Liver (tissue), 9 donors: ENCODE results near the gene EMILIN3. TPM values are rescaled to one million over a fixed set of nuclear protein-coding genes. Genes with fewer than 3 reads are reported as not detected.

Source experiments
- DNase-seq: peaks from one replicate; pipeline ENCODE4 v3.0.0-alpha.2; 2017; ENCODE audit warnings: low spot score
- H3K27ac ChIP-seq, 2 donors: one replicate each; pipeline ENCODE4 v1.7.0; 2013; ENCODE audit warnings: inconsistent platforms in 2 of 2, low read length in 2 of 2, control low read depth in 1 of 2, low read depth in 1 of 2, mild to moderate bottlenecking in 1 of 2
- H3K27me3 ChIP-seq, 4 donors: one replicate each; pipeline versions ENCODE4 v1.6.1 to v1.7.0; 2013; ENCODE audit warnings: low read length in 3 of 4, inconsistent platforms in 1 of 4, mild to moderate bottlenecking in 1 of 4, moderate library complexity in 1 of 4; ENCODE audit not compliant: control insufficient read depth in 4 of 4, insufficient read depth in 4 of 4
- H3K36me3 ChIP-seq, 4 donors: one replicate each; pipeline versions ENCODE4 v1.6.1 to v1.7.0; 2013; ENCODE audit warnings: low read length in 3 of 4, mild to moderate bottlenecking in 3 of 4, low read depth in 1 of 4, moderate library complexity in 1 of 4; ENCODE audit not compliant: control insufficient read depth in 4 of 4, insufficient read depth in 3 of 4
- H3K4me1 ChIP-seq, 4 donors: one replicate each; pipeline versions ENCODE4 v1.6.1 to v1.7.0; 2013; ENCODE audit warnings: low read length in 3 of 4, mild to moderate bottlenecking in 3 of 4, moderate library complexity in 1 of 4; ENCODE audit not compliant: control insufficient read depth in 4 of 4, insufficient read depth in 4 of 4
- H3K4me3 ChIP-seq, 3 donors: one replicate each; pipeline versions ENCODE4 v1.6.1 to v1.7.0; 2013; ENCODE audit warnings: low read length in 3 of 3, control low read depth in 1 of 3, low read depth in 1 of 3, mild to moderate bottlenecking in 1 of 3
- H3K9ac ChIP-seq, 2 donors: one replicate each; pipeline ENCODE4 v1.7.0; 2013; ENCODE audit warnings: low read length in 2 of 2, mild to moderate bottlenecking in 2 of 2, moderate library complexity in 2 of 2, control low read depth in 1 of 2, low read depth in 1 of 2
- H3K9me3 ChIP-seq, 4 donors: one replicate each; pipeline versions ENCODE4 v1.6.1 to v1.7.0; 2013; ENCODE audit warnings: low read length in 3 of 4; ENCODE audit not compliant: control insufficient read depth in 4 of 4
- CTCF ChIP-seq: fragments of 150-350 bp; IDR thresholded peaks from 2 replicates; pipeline ENCODE4 v1.5.1; 2017; ENCODE audit warnings: improper control_type of control experiment, low read depth, low read length; ENCODE audit not compliant: missing input control
- EGR1 ChIP-seq, 2 donors: IDR thresholded peaks; 2 replicates each; pipeline ENCODE4 v1.6.1; 2016 to 2018; ENCODE audit warnings: antibody characterized with exemption in 2 of 2, low read depth in 2 of 2
- FOXA1 ChIP-seq: IDR thresholded peaks from 2 replicates; pipeline ENCODE4 v1.6.1; 2016; ENCODE audit warnings: antibody characterized with exemption
- FOXA2 ChIP-seq: IDR thresholded peaks from 2 replicates; pipeline ENCODE4 v1.6.1; 2016; ENCODE audit warnings: antibody characterized with exemption
- GABPA ChIP-seq, 2 donors: IDR thresholded peaks in 1 of 2; conservative IDR thresholded peaks in 1 of 2; 2 replicates each; pipeline ENCODE4 v1.6.1; 2016; ENCODE audit warnings: antibody characterized with exemption in 2 of 2, mild to moderate bottlenecking in 1 of 2, moderate library complexity in 1 of 2
- HNF4A ChIP-seq, 2 donors: conservative IDR thresholded peaks; 2 replicates each; pipeline ENCODE4 v1.6.1; 2016; ENCODE audit warnings: antibody characterized with exemption in 2 of 2, mild to moderate bottlenecking in 2 of 2
- HNF4G ChIP-seq: IDR thresholded peaks from 2 replicates; pipeline ENCODE4 v1.6.1; 2016; ENCODE audit warnings: antibody characterized with exemption
- JUND ChIP-seq, 2 donors: IDR thresholded peaks; 2 replicates each; pipeline ENCODE4 v1.6.1; 2016; ENCODE audit warnings: antibody characterized with exemption in 2 of 2
- MAX ChIP-seq: IDR thresholded peaks from 2 replicates; pipeline ENCODE4 v1.6.1; 2016; ENCODE audit warnings: antibody characterized with exemption
- NR2F2 ChIP-seq: IDR thresholded peaks from 2 replicates; pipeline ENCODE4 v1.6.1; 2016; ENCODE audit warnings: antibody characterized with exemption
- RAD21 ChIP-seq, 2 donors: IDR thresholded peaks; 2 replicates each; pipeline ENCODE4 v1.6.1; 2016; ENCODE audit warnings: antibody characterized with exemption in 2 of 2, mild to moderate bottlenecking in 2 of 2
- REST ChIP-seq: IDR thresholded peaks from 2 replicates; pipeline ENCODE4 v1.6.1; 2016; ENCODE audit warnings: antibody characterized with exemption, mild to moderate bottlenecking
- RXRA ChIP-seq, 2 donors: IDR thresholded peaks; 2 replicates each; pipeline ENCODE4 v1.6.1; 2017 to 2018; ENCODE audit warnings: antibody characterized with exemption in 2 of 2, mild to moderate bottlenecking in 1 of 2
- SP1 ChIP-seq: IDR thresholded peaks from 2 replicates; pipeline ENCODE4 v1.6.1; 2018; ENCODE audit warnings: antibody characterized with exemption, mild to moderate bottlenecking
- TAF1 ChIP-seq: conservative IDR thresholded peaks from 2 replicates; pipeline ENCODE4 v1.6.1; 2016; ENCODE audit warnings: antibody characterized with exemption, mild to moderate bottlenecking
- YY1 ChIP-seq: IDR thresholded peaks from 2 replicates; pipeline ENCODE4 v1.6.1; 2016; ENCODE audit warnings: antibody characterized with exemption, mild to moderate bottlenecking
- ZBTB33 ChIP-seq: IDR thresholded peaks from 2 replicates; pipeline ENCODE4 v1.6.1; 2016; ENCODE audit warnings: antibody characterized with exemption
- WGBS: extraction: QIAGEN DNeasy Blood & Tissue Kit; methylation state at CpG from one replicate; pipeline ENCODE4 v1.1.7; 2013; 5-methylcytosine and 5-hydroxymethylcytosine counted together
- polyA plus RNA-seq, 2 donors: library from polyadenylated mRNA; stranded (reverse) in 1 of 2; unstranded in 1 of 2; fragments of 200-250 nt in 1 of 2; fragments of >200 nt in 1 of 2; fragmentation: Nextera tagmentation in 1 of 2; extraction: Ambion mirVana in 1 of 2; gene quantifications; one replicate each; pipeline versions ENCODE4 v1.2.1 to v1.2.3, GENCODE V29; 2013 to 2015
- total RNA-seq, 2 donors: library from RNA; depleted of rRNA; stranded (reverse); fragments of >200 nt; gene quantifications; one replicate each; pipeline ENCODE4 v1.2.3, GENCODE V29; 2014
- TF ChIP-seq, protein P1 (sequence below): IDR thresholded peaks from 2 replicates; pipeline ENCODE4 v1.6.1; 2016; ENCODE audit warnings: antibody characterized with exemption
- donor health status: healthy.
- donor health status: healthy.
- donor health status: healthy.
- donor health status: healthy.
- donor health status: healthy.

The EMILIN3 gene
- total and polyA plus RNA-seq, 4 donors: 0.05 to 0.79 (median 0.17) TPM; not detected in 1

GRCh38 chr20:41331731-41332130 lies 34.9 kb downstream of the EMILIN3 start:
- DNase-seq: no peak
- no peak for TF ChIP-seq TAF1
- TF ChIP-seq REST: no peak
- no peak for TF ChIP-seq SP1
- TF ChIP-seq ZBTB33: no peak
- no peak for TF ChIP-seq JUND (IDR thresholded peaks at IDR 0.05)
- TF ChIP-seq RAD21 (IDR thresholded peaks at IDR 0.05): no peak
- TF ChIP-seq NR2F2: no peak
- no peak for TF ChIP-seq MAX
- no peak for TF ChIP-seq HNF4G
- no peak for TF ChIP-seq RXRA (IDR thresholded peaks at IDR 0.05)
- no peak overlapping the region for H3K27ac ChIP-seq
- H3K27me3 ChIP-seq: no peaks in the 10 kb centered on the region
- 96% methylated on average over 4 of the region's 4 CpGs for WGBS
- H3K4me3 ChIP-seq: no peak overlapping the region
- no peak overlapping the region for H3K9ac ChIP-seq
- H3K36me3 ChIP-seq: no peaks in the 10 kb centered on the region
- H3K9me3 ChIP-seq: no peaks in the 10 kb centered on the region
- no peaks in the 10 kb centered on the region for H3K4me1 ChIP-seq

DNA sequence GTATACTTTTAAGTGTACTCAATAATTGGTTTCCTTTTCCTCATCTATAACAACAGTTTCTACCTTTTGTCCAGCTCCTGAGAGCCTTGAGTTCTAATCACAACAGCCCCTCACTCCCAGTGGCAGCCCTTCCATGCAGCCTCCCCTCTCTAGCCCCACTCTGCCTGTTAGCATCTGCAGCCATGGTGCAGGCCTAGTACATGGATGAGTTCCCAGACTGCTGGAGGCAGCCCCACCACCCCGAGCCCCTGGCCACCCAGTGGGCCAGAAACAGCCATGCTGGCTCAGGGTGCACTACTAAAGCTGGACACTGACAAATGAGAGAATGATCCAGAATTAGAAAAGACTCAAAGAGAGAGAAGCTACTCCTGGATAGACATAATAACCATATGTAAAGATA lies 35.7 kb downstream of the EMILIN3 start:
- TF ChIP-seq YY1 (no peak), HNF4G (no peak), EGR1 (IDR thresholded peaks at IDR 0.05; ENCODE audit: low read depth in 2 of 2) (no peak), RXRA (IDR thresholded peaks at IDR 0.05) (no peak), FOXA1 (no peak), SP1 (no peak), ZBTB33 (no peak), RAD21 (IDR thresholded peaks at IDR 0.05) (no peak), MAX (no peak), CTCF (no peak), NR2F2 (no peak), TAF1 (no peak), JUND (IDR thresholded peaks at IDR 0.05) (no peak), FOXA2 (no peak), REST (no peak), HNF4A (conservative IDR thresholded peaks at IDR 0.05) (no peak), GABPA (IDR thresholded peaks at IDR 0.05 in 1 of 2, conservative IDR thresholded peaks at IDR 0.05 in 1 of 2) (no peak)
- TF ChIP-seq, protein P1, sequence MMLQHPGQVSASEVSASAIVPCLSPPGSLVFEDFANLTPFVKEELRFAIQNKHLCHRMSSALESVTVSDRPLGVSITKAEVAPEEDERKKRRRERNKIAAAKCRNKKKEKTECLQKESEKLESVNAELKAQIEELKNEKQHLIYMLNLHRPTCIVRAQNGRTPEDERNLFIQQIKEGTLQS: no peak
- no peaks in the 10 kb centered on the region for H3K36me3 ChIP-seq
- H3K27ac ChIP-seq: no peak overlapping the region
- 96% methylated on average over 1 of the region's 1 CpG for WGBS
- no peaks in the 10 kb centered on the region for H3K4me1 ChIP-seq
- H3K9me3 ChIP-seq: no peaks in the 10 kb centered on the region
- no peak for DNase-seq
- no peak overlapping the region for H3K9ac ChIP-seq
- no peaks in the 10 kb centered on the region for H3K27me3 ChIP-seq
- H3K4me3 ChIP-seq: no peak overlapping the region
